WI38 (cell line): ENCODE results near the gene STK32C.

Experiments
- H3K4me3 ChIP-seq: 2 replicates; pipeline ENCODE4 v1.5.1; 2011; ENCODE audit warnings: low read depth, mild to moderate bottlenecking, control low read depth, low read length
- CTCF ChIP-seq: IDR thresholded peaks from 2 replicates; pipeline ENCODE4 v1.5.1; 2012; ENCODE audit warnings: low read depth, mild to moderate bottlenecking, control low read depth, low read length

STK32C gene

GRCh38 chr10:132276706-132277105 is 31.0 kb downstream of the STK32C start:
- no peak overlapping the region for H3K4me3 ChIP-seq
- no peak for TF ChIP-seq CTCF

GRCh38 chr10:132276179-132276675 is 31.5 kb downstream of the STK32C start:
- no peak overlapping the region for H3K4me3 ChIP-seq
- no peak for TF ChIP-seq CTCF

- H3K4me3 ChIP-seq: no peak overlapping the region
- TF ChIP-seq CTCF: no peak
Observed at GRCh38 chr10:132275426-132276178, 32.1 kb downstream of the STK32C start.

GRCh38 chr10:132274986-132275385 is 32.8 kb downstream of the STK32C start:
- TF ChIP-seq CTCF: no peak
- no peak overlapping the region for H3K4me3 ChIP-seq

GRCh38 chr10:132274581-132274980 is 33.2 kb downstream of the STK32C start:
- no peak overlapping the region for H3K4me3 ChIP-seq
- no peak for TF ChIP-seq CTCF

GRCh38 chr10:132273966-132274365 is 33.8 kb downstream of the STK32C start:
- H3K4me3 ChIP-seq: no peak overlapping the region
- no peak for TF ChIP-seq CTCF

- no peak for TF ChIP-seq CTCF
Observed at GRCh38 chr10:132273304-132273944, 34.3 kb downstream of the STK32C start.

More at GRCh38 chr10:132273304-132273944, 34.3 kb downstream of the STK32C start:
- no peak overlapping the region for H3K4me3 ChIP-seq
